ENCODE measurements around the gene UNC13A.

Gene UNC13A

GRCh38 chr19:17721111-17721628 is 33.0 kb upstream of the UNC13A start:
- TF ChIP-seq, protein P1, sequence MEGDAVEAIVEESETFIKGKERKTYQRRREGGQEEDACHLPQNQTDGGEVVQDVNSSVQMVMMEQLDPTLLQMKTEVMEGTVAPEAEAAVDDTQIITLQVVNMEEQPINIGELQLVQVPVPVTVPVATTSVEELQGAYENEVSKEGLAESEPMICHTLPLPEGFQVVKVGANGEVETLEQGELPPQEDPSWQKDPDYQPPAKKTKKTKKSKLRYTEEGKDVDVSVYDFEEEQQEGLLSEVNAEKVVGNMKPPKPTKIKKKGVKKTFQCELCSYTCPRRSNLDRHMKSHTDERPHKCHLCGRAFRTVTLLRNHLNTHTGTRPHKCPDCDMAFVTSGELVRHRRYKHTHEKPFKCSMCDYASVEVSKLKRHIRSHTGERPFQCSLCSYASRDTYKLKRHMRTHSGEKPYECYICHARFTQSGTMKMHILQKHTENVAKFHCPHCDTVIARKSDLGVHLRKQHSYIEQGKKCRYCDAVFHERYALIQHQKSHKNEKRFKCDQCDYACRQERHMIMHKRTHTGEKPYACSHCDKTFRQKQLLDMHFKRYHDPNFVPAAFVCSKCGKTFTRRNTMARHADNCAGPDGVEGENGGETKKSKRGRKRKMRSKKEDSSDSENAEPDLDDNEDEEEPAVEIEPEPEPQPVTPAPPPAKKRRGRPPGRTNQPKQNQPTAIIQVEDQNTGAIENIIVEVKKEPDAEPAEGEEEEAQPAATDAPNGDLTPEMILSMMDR (IDR thresholded peaks at IDR 0.05; ENCODE audit: control extremely low read depth, extremely low read depth, low read depth, missing control alignments): no peak
- ChIA-PET CTCF (interaction anchor here (2.1 to 3.3 kb wide), 3 partner anchors 30 to 45 kb away, joined by 4 to 15 read pairs (median 10); partner anchors contain the start of gene FCHO1), POLR2A (interaction anchor here (1.2 kb wide), 1 partner anchor 35 kb away, joined by 3 read pairs; no protein-coding TSS in a partner anchor)
- no peak for DNase-seq (ENCODE audit: extremely low spot score)

DNA sequence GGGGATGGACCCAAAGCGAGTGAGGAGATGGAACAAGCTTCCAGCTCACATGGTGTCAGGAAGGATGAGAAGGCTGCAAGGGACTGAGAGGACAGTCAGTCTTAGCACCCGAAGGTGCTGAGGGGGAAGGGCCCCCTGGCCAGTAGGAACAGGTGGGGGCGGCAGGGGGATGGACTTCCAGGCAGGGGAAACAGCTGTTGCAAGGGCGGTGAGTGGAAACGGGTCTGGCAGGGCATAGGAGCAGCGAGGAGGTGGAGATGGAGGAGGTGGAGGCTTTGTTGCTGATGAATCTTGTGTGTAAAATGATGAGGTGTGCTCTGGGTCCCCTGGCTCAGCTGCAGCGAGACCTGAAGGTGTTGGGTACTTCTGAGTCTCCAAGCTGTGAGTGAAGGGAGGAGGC is 32.3 kb upstream of the UNC13A start:
- no peak for DNase-seq (ENCODE audit: extremely low spot score)
- TF ChIP-seq, protein P1 (IDR thresholded peaks at IDR 0.05; ENCODE audit: control extremely low read depth, extremely low read depth, low read depth, missing control alignments): no peak
- ChIA-PET CTCF (interaction anchor here (1.1 to 3.3 kb wide), 4 partner anchors 14 to 64 kb away, joined by 3 to 15 read pairs (median 8); no protein-coding TSS in a partner anchor), POLR2A (interaction anchor here (0.5 to 1.2 kb wide), 2 partner anchors 17 to 35 kb away, joined by 3 to 4 read pairs; no protein-coding TSS in a partner anchor)

DNA sequence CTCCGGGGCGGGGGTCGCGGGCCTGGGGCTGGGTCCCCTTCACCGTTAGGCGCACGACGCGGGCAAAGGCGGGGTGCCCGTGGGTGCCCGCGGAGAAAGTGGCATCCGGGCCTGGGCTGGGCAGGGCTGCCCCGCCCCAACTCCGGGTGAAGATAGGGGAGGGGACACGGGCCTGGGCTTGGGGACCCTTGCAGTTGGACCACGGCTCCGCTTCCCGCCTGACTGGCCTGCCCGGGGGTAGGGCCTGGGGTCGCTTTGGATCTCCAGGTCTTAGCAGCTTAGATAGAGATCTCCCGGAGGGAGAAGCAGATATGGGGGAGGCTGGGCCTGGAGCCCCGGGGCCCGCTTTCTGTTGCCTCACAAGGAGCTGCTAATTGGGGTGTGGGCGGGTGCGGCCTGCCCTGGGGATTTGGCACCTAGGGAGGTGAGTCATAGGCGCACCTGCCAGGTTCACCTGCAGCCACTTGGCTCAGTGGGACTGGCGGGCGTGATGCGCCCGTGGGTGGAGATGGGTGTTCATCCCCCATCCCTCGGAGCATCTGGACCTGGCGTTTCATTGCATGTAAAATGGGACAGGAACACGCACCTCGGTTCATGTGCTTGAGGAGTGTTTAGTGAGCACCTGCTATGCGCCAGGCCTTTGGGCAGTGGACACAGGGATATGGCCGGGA is 31.7 kb upstream of the UNC13A start:
- no peak for DNase-seq (ENCODE audit: extremely low spot score)
- CTCF ChIA-PET: interaction anchor here (0.6 to 3.3 kb wide), 9 partner anchors 15 to 135 kb away, joined by 3 to 15 read pairs (median 3); no protein-coding TSS in a partner anchor
- POLR2A ChIA-PET: interaction anchor here (0.5 to 1.3 kb wide), 3 partner anchors 17 to 139 kb away, joined by 3 to 9 read pairs (median 4); no protein-coding TSS in a partner anchor
- TF ChIP-seq, protein P1 (IDR thresholded peaks at IDR 0.05; ENCODE audit: control extremely low read depth, extremely low read depth, low read depth, missing control alignments): no peak

GRCh38 chr19:17718947-17719711 is 31.0 kb upstream of the UNC13A start, which contains the start of gene MAP1S:
Gene MAP1S, plus strand, starts transcription at chr19:17719480. Its CDS starts 23 bp downstream, at chr19:17719503.
- TF ChIP-seq, protein P1 (IDR thresholded peaks at IDR 0.05; ENCODE audit: control extremely low read depth, extremely low read depth, low read depth, missing control alignments): no peak
- peak; percentile 92 for DNase-seq (ENCODE audit: extremely low spot score)
- CTCF ChIA-PET: interaction anchor here (0.6 to 3.3 kb wide), 11 partner anchors 13 to 136 kb away, joined by 3 to 15 read pairs (median 4); no protein-coding TSS in a partner anchor
- POLR2A ChIA-PET: interaction anchor here (0.6 to 1.3 kb wide), 3 partner anchors 10 to 140 kb away, joined by 3 to 9 read pairs (median 3); no protein-coding TSS in a partner anchor

- DNase-seq (ENCODE audit: extremely low spot score): no peak
- ChIA-PET POLR2A (interaction anchor here (0.8 to 1.3 kb wide), 2 partner anchors 36 to 141 kb away, joined by 3 to 9 read pairs; no protein-coding TSS in a partner anchor), CTCF (interaction anchor here (0.9 to 3.3 kb wide), 8 partner anchors 13 to 136 kb away, joined by 3 to 15 read pairs (median 4); no protein-coding TSS in a partner anchor)
- TF ChIP-seq, protein P1 (IDR thresholded peaks at IDR 0.05; ENCODE audit: control extremely low read depth, extremely low read depth, low read depth, missing control alignments): no peak
These were observed 30.4 kb upstream of the UNC13A start for GRCh38 chr19:17718550-17718946.
